ENCODE data around the gene PSMG3.
A peak's percentile ranks its signal among the peaks of the same experiment; 100 is the strongest.
"Not testable (repeated sequence)": the region's sequence is repeated elsewhere in the genome, so short reads cannot be mapped to it uniquely, and the experiment has no call there.

PSMG3 gene

DNA sequence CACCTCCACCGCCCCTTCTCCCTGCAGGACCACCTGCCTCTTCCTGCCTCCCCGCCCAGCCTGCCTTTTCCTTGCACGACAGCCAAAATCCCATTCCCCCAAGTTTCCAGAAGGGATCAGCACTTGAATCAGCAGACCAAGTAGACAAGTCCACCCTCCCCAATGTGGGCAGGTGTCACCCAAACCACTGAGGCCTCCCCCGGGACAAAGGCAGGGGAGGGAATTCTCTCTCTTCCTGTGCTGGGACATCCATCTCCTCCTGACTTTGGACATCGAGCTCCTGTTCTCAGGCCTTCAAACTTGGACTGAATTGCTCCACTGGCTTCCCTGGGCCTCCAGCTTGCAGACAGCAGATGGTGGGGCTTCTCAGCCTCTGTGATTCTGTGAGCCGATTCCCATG, 21.6 kb upstream of the PSMG3 start:
- no peak overlapping the region for H3K4me3 Mint-ChIP-seq

DNA sequence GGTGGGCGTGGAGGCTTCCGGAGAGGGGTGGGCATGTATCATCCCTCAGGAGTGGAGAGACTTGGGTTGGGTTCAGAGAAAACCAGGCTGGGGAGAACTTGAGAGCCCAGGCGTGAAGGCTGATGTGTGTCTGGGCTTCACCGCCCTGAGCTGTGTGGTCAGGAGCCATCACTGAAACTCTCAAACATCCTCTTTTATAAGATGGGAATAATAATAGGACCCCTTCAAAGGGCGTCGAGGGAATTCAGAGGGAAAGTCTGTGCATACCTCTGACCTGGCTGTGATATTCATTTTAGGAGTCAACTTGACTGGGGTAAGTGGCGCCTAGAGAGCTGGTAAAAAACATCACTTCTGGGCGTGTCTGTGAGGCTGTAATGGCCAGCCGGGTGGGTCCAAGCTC, 21.1 kb upstream of the PSMG3 start:
- Mint-ChIP-seq H3K27me3 (ENCODE audit: low read depth) (peaks cover 26% of the 10 kb centered on the region), H3K4me1 (ENCODE audit: low read depth) (peaks cover 9% of the 10 kb centered on the region), H3K4me3 (no peak overlapping the region), H3K9me3 (peaks cover 15% of the 10 kb centered on the region), H3K36me3 (ENCODE audit: low read depth) (no peaks in the 10 kb centered on the region), H3K27ac (no peak overlapping the region)

More for the DNA sequence above, 21.6 kb upstream of the PSMG3 start:
- no peak overlapping the region for H3K27ac Mint-ChIP-seq
- H3K27me3 Mint-ChIP-seq (ENCODE audit: low read depth): peaks cover 26% of the 10 kb centered on the region
- H3K9me3 Mint-ChIP-seq: peaks cover 15% of the 10 kb centered on the region
- H3K4me1 Mint-ChIP-seq (ENCODE audit: low read depth): peaks cover 9% of the 10 kb centered on the region
- no peaks in the 10 kb centered on the region for H3K36me3 Mint-ChIP-seq (ENCODE audit: low read depth)

DNA sequence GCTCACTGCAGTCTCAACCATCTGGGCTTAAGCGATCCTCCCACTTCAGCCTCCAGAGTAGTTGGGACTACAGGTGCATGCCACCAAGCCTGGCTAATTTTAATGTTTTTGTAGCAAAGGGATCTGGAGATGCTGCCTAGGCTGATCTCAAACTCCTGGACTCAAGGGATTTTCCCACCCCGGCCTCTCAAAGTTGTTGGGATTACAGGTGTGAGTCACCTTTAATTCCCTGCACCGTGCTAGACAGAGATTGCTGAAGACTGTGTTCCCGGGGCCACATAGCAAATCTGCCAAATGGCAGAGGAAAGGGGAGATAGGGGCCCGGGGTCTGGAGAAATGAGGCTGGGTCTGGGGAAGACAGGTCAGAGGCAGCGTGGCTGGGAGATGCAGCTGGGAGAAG, 20.6 kb upstream of the PSMG3 start:
- peaks cover 26% of the 10 kb centered on the region for H3K27me3 Mint-ChIP-seq (ENCODE audit: low read depth)
- no peaks in the 10 kb centered on the region for H3K36me3 Mint-ChIP-seq (ENCODE audit: low read depth)
- peaks cover 9% of the 10 kb centered on the region for H3K4me1 Mint-ChIP-seq (ENCODE audit: low read depth)
- no peak overlapping the region for H3K4me3 Mint-ChIP-seq
- H3K27ac Mint-ChIP-seq: no peak overlapping the region
- peaks cover 15% of the 10 kb centered on the region for H3K9me3 Mint-ChIP-seq

DNA sequence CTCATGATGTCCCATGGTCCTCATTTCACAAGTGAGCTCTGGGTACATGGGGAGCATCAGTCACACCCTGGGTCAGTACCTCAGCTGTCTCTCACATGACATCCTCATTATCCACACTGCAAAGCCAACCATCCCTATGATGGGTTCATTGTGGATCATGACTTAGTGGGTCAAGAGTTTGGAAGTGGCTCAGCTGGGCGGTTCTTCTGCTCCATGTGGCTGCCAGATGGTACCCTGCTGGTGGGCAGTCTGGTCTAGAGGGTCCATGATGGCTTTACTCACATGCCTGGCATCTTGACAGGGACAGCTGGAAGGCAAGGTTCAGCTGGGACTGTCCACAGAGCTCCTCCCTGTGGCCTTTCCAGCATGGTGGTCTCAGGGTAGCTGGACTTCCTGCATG, 19.1 kb upstream of the PSMG3 start:
- H3K36me3 Mint-ChIP-seq (ENCODE audit: low read depth): no peaks in the 10 kb centered on the region
- peaks cover 9% of the 10 kb centered on the region for H3K4me1 Mint-ChIP-seq (ENCODE audit: low read depth)
- peaks cover 15% of the 10 kb centered on the region for H3K9me3 Mint-ChIP-seq
- no peak overlapping the region for H3K27ac Mint-ChIP-seq
- no peak overlapping the region for H3K4me3 Mint-ChIP-seq
- H3K27me3 Mint-ChIP-seq (ENCODE audit: low read depth): peaks cover 26% of the 10 kb centered on the region

DNA sequence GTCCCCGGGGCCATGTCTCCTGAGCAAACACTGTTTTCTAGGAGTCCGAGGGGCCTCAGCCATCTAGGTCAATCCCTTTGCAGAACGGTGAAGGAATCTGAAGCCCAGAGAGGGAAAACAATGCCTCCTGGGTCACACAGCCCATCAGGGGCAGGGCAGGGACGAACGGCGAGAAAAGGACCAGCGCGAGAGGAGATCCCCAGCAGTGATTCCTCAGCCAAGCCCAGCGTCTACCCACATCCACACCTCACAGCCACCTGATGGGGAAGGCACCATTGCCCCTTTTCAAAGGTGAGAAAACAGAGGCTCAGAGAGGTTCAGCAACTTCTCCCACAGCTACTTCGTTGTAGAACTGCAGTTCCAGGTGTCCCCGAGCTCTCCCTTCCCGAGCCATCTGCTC, 17.9 kb upstream of the PSMG3 start:
- Mint-ChIP-seq H3K27me3 (ENCODE audit: low read depth) (peaks cover 19% of the 10 kb centered on the region), H3K4me1 (ENCODE audit: low read depth) (peaks cover 8% of the 10 kb centered on the region), H3K9me3 (peaks cover 15% of the 10 kb centered on the region), H3K4me3 (no peak overlapping the region), H3K36me3 (ENCODE audit: low read depth) (no peaks in the 10 kb centered on the region), H3K27ac (no peak overlapping the region)

DNA sequence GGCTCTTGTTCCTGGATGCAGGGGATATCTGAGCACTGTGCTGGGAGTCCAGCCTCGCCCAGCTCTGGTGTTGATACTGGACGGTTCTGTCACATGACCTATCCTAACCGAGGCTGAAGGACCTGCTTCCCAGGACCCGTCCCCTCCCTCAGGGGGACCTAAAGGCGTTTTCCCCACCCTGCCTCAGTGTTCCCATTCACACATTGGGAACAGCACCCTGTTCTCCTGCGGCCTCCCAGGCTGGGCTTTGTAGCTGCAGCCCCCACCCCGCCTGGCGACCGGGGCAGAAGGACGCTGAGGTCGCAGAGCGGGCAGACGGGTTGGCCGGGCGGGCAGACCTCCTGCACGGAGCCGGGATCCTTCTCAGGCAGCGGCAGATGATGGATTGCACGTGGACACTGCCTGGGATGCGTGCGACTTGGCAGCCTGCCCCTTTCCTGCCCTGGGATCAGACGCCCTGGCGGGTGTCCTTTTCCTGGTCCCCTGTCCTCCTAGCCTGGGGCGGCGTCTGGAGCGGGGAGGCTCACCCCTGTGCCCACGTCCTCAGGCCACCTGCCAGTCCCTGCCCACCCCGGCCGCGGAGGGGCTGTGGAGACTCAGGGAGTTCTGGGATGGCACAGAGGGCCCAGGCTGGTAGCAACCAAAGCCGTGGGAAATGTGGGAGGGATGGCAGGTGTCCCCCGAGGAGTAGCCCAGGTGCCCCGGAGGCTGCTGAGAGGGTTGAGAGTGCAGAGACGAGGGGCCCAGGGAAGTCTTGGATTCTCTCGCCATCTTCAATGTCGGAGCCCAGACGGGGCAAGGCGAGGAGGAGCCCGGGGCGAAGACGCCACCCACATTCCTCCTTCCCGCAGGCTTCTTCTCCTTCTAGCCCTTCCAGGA, 17.2 kb upstream of the PSMG3 start:
- Mint-ChIP-seq H3K27ac (no peak overlapping the region), H3K27me3 (ENCODE audit: low read depth) (peaks cover 16% of the 10 kb centered on the region), H3K9me3 (peaks cover 15% of the 10 kb centered on the region), H3K4me3 (no peak overlapping the region), H3K4me1 (ENCODE audit: low read depth) (peaks cover 5% of the 10 kb centered on the region), H3K36me3 (ENCODE audit: low read depth) (no peaks in the 10 kb centered on the region)

DNA sequence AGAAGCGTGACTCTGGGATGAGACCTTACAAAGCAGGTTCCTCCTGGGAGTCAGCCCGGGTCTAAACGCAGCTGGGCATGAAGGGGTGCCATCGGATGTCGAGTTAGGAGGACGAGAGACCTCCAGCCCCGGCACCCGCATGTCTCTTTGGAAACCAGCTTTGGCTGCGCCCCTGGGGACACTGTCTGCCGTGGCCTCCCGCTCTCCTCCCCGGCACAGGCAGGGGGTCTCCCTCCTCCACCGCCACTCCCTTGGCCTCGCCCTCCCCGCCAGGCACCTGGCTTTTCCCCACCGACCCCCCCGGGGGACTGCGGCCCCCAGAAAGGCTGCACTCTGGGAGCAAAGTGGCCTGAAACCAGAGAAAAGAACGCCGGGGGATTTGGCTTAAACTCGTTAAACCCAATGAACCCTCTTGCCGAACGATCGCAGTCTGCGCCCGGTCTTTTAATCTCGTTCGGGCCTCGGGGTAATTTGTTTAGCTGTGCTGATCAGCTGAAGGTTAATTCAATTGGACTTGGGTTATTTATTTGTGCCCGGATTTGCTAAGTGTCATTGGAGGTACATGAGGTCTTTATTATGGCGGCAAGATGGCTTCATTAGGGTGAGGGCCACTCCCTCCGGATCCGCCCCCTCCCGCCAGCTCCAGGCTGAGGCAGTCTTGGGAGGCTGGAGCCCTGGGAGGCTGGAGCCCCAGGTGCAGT, 16.4 kb upstream of the PSMG3 start:
- Mint-ChIP-seq H3K27ac (no peak overlapping the region), H3K4me1 (ENCODE audit: low read depth) (no peaks in the 10 kb centered on the region), H3K9me3 (peaks cover 15% of the 10 kb centered on the region), H3K27me3 (ENCODE audit: low read depth) (peaks cover 10% of the 10 kb centered on the region), H3K4me3 (no peak overlapping the region), H3K36me3 (ENCODE audit: low read depth) (no peaks in the 10 kb centered on the region)

DNA sequence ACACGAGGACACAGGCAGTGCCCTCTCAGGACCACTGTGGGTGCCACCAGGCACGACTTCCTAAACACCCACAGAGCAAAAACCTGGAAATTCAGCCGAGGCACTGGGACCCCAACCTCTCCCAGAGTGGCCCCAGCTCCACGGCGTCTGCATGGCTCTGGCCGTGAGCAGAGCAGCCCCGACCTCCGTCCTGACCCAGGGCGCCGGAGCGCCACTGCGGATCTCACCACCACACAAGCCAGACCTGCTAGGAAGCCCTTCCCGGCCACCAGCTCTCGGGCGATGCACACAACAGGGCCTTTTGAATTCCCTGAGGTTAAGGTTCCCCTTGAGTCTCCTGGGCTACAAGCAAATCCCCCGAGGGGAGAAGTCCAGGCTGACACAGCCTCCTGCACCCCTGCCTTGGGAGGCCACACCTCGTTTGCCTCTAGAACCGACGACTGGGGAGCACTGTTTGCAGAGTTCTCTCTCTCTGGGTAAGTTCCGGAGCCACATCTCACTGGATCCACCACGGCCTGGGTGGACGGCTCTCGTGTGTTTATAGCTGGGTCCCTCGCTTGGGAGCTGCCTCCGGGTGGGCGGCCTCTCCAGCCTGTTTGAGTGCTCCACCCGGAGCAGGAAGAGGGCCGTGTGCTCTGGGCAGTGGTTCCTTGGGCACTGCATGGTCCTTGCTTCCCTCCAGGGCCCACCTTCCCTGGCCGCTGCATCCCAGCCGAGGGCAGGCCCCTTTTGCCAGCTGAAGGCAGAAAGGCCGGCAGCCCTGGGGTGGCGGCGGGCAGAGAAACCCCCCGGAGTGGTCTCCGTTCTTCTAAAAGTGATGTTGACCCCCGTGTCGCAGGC, 15.5 kb upstream of the PSMG3 start:
- H3K9me3 Mint-ChIP-seq: peaks cover 15% of the 10 kb centered on the region
- no peak overlapping the region for H3K27ac Mint-ChIP-seq
- no peak overlapping the region for H3K4me3 Mint-ChIP-seq

DNA sequence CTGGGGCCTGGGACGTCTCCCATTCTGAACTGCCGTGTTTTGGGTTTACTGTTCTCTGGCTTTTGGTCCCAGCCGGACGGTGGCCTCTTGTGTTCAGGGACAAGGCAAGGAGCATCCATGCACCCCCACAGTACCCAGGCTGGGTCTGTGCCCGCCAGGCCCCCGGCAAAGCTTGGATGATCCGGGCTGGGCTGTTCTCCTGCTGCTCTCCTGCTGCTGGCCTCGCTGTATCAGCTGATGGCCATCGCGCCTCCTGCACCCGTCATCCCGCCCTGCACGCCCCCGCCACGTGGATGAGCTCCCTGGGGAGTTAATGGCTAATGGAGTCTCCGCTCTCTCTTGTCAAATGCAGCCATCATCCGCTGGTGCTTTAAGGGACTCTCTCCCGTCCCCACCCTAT, 14.9 kb upstream of the PSMG3 start:
- no peaks in the 10 kb centered on the region for H3K36me3 Mint-ChIP-seq (ENCODE audit: low read depth)
- peaks cover 15% of the 10 kb centered on the region for H3K9me3 Mint-ChIP-seq
- H3K4me3 Mint-ChIP-seq: no peak overlapping the region
- no peak overlapping the region for H3K27ac Mint-ChIP-seq
- H3K27me3 Mint-ChIP-seq (ENCODE audit: low read depth): no peaks in the 10 kb centered on the region
- H3K4me1 Mint-ChIP-seq (ENCODE audit: low read depth): peaks cover 3% of the 10 kb centered on the region

More for the DNA sequence above, 15.5 kb upstream of the PSMG3 start:
- peaks cover under 1% of the 10 kb centered on the region for H3K27me3 Mint-ChIP-seq (ENCODE audit: low read depth)
- no peaks in the 10 kb centered on the region for H3K4me1 Mint-ChIP-seq (ENCODE audit: low read depth)
- H3K36me3 Mint-ChIP-seq (ENCODE audit: low read depth): no peaks in the 10 kb centered on the region

DNA sequence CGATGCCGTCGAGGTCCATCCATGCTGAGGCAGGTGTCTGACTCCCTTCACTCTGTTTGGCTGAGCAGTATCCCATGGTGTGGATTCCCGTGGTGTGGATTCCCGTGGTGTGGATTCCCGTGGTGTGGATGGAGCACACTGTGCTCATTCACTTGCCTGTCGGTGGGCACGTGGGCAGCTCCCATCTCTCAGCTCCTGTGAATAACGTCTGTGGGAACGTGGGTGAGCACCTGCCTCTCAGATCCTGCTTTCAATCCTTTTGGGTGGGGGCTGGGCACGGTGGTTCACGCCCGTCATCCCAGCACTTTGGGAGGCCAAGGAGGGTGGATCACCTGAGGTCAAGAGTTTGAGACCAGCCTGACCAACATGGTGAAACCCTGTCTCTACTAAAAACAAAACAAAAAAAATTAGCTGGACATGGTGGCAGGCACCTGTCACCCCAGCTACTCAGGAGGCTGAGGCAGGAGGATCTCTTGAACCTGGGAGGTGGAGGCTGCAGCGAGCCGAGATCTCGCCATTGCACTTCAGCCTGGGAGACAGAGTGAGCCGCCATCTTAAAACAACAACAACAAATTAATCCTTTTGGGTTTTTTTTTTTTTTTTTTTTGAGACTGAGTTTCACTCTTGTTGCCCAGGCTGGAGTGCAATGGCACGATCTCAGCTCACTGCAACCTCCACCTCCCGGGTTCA, 13.6 kb upstream of the PSMG3 start:
- H3K36me3 Mint-ChIP-seq (ENCODE audit: low read depth); H3K4me3 Mint-ChIP-seq; H3K27me3 Mint-ChIP-seq (ENCODE audit: low read depth); H3K4me1 Mint-ChIP-seq (ENCODE audit: low read depth); H3K9me3 Mint-ChIP-seq; H3K27ac Mint-ChIP-seq: not testable (repeated sequence)

DNA sequence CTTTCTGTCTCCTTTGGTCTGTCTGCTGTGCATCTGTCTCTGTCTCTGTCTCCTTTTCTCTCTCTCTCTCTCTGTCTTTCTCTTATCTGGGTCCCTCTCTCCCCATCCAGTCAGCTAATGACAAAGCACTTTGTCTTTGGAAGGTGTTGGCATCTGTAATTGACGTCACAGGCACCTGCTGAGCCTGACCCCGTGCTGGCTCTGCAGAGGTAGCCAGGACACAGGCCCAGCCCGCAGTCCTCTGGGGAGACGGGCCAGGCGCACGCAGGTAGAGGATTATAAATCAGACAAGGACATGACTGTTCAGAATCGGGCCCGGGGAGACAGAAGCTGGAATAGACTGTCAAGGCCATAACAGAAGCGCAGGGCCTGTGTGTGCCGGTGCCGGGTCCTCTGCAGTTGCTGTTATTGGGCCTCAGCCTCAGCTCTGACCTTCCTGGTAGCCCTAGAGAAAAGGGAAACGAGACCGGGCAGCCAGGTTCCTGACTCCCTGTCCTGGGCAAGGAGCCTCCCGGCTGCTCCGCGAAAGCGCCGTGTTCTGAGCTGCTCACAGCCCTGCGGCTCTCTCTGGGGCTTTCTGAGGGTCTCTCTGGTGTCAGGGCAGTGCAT, 10.7 kb upstream of the PSMG3 start:
- Mint-ChIP-seq H3K4me1 (ENCODE audit: low read depth) (peaks cover 3% of the 10 kb centered on the region), H3K4me3 (no peak overlapping the region), H3K36me3 (ENCODE audit: low read depth) (no peaks in the 10 kb centered on the region), H3K9me3 (no peaks in the 10 kb centered on the region), H3K27ac (no peak overlapping the region), H3K27me3 (ENCODE audit: low read depth) (no peaks in the 10 kb centered on the region)

DNA sequence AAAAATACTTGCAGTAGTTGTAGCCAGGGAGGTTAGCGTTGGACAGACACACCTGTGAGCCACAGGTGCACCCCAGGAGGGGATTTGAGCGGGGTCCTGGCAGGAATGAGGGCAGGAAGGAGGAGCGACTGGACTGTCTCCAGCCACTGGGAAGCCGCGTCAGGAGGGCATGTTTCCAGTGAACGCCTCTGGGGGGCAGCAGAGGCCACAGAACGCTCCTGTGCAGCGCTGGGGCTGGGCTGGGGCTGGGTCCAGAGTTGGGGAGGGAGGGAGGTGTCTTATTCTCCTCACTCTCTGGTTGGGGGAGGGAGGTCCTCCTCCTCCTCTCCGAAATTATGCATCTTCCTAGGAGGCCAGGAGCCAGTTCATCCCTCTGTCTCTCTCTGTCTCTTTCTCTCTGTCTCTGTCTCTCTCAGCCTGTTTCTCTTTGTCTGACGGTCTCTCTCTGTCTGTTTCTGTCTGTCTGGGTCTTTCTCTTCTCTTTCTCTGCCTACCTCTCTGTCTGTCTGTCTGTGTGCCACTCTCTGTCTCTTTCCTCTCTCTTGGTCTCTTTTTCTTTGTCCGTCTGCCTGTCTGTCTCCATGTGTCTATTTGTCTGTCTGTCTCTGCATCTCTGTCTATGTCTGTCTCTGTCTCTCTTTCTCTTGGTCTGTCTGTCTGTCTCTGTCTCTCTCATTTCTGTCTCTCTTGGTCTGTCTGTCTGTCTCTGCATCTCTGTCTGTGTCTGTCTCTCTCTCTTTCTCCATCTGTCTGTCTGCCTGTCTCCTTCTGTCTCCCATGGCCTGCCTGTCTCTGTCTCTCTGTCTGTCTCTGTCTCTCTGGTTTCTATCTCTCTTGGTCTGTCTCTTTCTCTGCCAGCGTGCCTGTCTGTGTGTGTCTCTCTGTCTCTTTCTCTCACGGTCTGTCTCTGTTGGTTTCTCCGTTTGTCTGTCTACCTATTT, 9.9 kb upstream of the PSMG3 start:
- H3K4me3 Mint-ChIP-seq: no peak overlapping the region
- H3K9me3 Mint-ChIP-seq: no peaks in the 10 kb centered on the region
- no peaks in the 10 kb centered on the region for H3K36me3 Mint-ChIP-seq (ENCODE audit: low read depth)
- H3K4me1 Mint-ChIP-seq (ENCODE audit: low read depth): peaks cover 3% of the 10 kb centered on the region
- no peaks in the 10 kb centered on the region for H3K27me3 Mint-ChIP-seq (ENCODE audit: low read depth)
- peak overlapping the region; percentile 8 for H3K27ac Mint-ChIP-seq

DNA sequence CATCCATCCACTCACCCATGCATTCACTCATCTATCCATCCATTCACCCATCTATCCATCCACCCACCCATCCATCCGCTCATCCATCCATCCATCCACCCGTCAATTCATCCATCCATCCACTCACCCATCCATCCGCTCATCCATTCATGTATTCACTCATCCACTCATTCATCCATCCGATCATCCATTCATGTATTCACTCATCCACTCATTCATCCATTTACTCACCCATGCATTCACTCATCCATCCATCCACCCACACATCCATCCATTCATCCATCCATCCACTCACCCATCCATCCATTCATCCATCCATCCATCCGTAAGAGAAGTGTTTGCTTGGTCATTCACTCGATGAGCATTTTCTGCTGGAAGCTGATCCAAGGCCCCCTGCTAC, 8.7 kb upstream of the PSMG3 start:
- Mint-ChIP-seq H3K36me3 (ENCODE audit: low read depth) (no peaks in the 10 kb centered on the region), H3K27ac (no peak overlapping the region), H3K27me3 (ENCODE audit: low read depth) (no peaks in the 10 kb centered on the region), H3K4me3 (no peak overlapping the region), H3K4me1 (ENCODE audit: low read depth) (peaks cover 3% of the 10 kb centered on the region), H3K9me3 (no peaks in the 10 kb centered on the region)
